AG09309 (cell line): ENCODE measurements around the gene CCDC85B.

ENCODE experiments used
- DNase-seq: peaks from one replicate; pipeline ENCODE4 v3.0.0-alpha.2; 2010; ENCODE audit warnings: low read depth
- H3K4me3 ChIP-seq: 2 replicates; pipeline ENCODE4 v1.5.1; 2011; ENCODE audit warnings: mild to moderate bottlenecking, low read depth, low read length, moderate library complexity; ENCODE audit not compliant: control insufficient read depth
- CTCF ChIP-seq: IDR thresholded peaks from 2 replicates; pipeline ENCODE4 v1.5.1; 2011; ENCODE audit warnings: mild to moderate bottlenecking, low read depth, low read length, inconsistent platforms; ENCODE audit not compliant: insufficient read depth, control insufficient read depth; ENCODE audit errors: missing control alignments

The CCDC85B gene

GRCh38 chr11:65861533-65862183, 28.8 kb upstream of the CCDC85B start:
- no peak for DNase-seq
- peak overlapping the region; percentile 84 for H3K4me3 ChIP-seq
- TF ChIP-seq CTCF: no peak

- no peak for TF ChIP-seq CTCF
- DNase-seq: no peak
- H3K4me3 ChIP-seq: no peak overlapping the region
Measured at GRCh38 chr11:65862191-65862735, 28.2 kb upstream of the CCDC85B start.

- DNase-seq: no peak
- no peak overlapping the region for H3K4me3 ChIP-seq
- no peak for TF ChIP-seq CTCF
Measured at GRCh38 chr11:65862941-65863888, 27.3 kb upstream of the CCDC85B start.

- no peak overlapping the region for H3K4me3 ChIP-seq
- DNase-seq: no peak
- TF ChIP-seq CTCF: no peak
Measured at GRCh38 chr11:65863889-65864705, 26.4 kb upstream of the CCDC85B start.

GRCh38 chr11:65864706-65865471, 25.6 kb upstream of the CCDC85B start:
- TF ChIP-seq CTCF: no peak
- no peak overlapping the region for H3K4me3 ChIP-seq
- DNase-seq: no peak
